Stimulated activated CD8-positive, alpha-beta memory T cell treated with anti-CD3 and anti-CD28 coated beads, Interleukin-15, amount 100 ng/mL, for 24 hours (primary cell): ENCODE measurements around the gene BLTP1.
"Not testable (repeated sequence)": the region's sequence is repeated elsewhere in the genome, so short reads cannot be mapped to it uniquely, and the experiment has no call there.

ENCODE experiments used
- DNase-seq: peaks from one replicate; pipeline ENCODE4 v3.0.0-alpha.2; 2020; ENCODE audit warnings: low read depth

The BLTP1 gene, protein sequence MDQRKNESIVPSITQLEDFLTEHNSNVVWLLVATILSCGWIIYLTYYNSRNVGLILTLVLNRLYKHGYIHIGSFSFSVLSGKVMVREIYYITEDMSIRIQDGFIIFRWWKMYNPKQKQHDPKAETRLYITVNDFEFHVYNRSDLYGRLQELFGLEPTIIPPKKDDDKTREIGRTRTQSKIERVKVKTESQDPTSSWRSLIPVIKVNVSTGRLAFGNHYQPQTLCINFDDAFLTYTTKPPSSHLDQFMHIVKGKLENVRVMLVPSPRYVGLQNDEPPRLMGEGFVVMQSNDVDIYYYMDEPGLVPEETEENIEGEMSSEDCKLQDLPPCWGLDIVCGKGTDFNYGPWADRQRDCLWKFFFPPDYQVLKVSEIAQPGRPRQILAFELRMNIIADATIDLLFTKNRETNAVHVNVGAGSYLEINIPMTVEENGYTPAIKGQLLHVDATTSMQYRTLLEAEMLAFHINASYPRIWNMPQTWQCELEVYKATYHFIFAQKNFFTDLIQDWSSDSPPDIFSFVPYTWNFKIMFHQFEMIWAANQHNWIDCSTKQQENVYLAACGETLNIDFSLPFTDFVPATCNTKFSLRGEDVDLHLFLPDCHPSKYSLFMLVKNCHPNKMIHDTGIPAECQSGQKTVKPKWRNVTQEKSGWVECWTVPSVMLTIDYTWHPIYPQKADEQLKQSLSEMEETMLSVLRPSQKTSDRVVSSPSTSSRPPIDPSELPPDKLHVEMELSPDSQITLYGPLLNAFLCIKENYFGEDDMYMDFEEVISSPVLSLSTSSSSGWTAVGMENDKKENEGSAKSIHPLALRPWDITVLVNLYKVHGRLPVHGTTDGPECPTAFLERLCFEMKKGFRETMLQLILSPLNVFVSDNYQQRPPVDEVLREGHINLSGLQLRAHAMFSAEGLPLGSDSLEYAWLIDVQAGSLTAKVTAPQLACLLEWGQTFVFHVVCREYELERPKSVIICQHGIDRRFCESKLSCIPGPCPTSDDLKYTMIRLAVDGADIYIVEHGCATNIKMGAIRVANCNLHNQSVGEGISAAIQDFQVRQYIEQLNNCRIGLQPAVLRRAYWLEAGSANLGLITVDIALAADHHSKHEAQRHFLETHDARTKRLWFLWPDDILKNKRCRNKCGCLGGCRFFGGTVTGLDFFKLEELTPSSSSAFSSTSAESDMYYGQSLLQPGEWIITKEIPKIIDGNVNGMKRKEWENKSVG (N-terminal part only)

GRCh38 chr4:122151982-122152710, at the start of gene BLTP1:
Gene BLTP1, plus strand, starts transcription at chr4:122152331. Its CDS starts 18,317 bp downstream, at chr4:122170648.
- peak; percentile 76 for DNase-seq

DNA sequence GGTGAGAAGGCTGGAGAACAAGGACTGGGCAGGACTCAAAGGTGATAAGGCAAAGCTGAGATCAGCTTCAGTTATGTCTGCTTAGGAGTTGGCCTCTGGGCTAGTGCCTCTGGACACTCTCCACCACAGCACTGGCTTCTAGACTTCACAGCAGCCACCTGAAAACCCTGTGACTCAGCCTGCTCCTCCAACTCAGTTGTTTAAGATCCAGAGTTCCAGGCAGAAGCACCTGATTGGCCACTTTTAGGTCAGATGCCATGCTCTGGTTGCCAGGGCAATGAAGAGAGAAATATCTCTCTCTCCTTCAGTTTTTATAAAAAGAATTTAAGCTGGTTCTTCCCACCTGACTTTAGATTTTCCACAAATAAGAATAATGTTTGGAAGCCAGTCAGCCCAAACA, 47.9 kb upstream of the BLTP1 start:
- no peak for DNase-seq

- no peak for DNase-seq
These were observed 44.5 kb upstream of the BLTP1 start for GRCh38 chr4:122107680-122108079.

DNA sequence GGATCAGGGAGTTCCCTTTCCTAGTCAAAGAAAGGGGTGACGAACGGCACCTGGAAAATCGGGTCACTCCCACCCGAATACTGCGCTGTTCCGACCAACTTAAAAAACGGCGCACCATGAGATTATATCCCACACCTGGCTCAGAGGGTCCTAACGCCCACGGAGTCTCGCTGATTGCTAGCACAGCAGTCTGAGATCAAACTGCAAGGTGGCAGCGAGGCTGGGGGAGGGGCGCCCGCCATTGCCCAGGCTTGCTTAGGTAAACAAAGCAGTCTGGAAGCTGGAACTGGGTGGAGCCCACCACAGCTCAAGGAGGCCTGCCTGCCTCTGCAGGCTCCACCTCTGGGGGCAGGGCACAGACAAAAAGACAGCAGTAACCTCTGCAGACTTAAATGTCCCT, 41.8 kb upstream of the BLTP1 start:
- DNase-seq = not testable (repeated sequence)

DNA sequence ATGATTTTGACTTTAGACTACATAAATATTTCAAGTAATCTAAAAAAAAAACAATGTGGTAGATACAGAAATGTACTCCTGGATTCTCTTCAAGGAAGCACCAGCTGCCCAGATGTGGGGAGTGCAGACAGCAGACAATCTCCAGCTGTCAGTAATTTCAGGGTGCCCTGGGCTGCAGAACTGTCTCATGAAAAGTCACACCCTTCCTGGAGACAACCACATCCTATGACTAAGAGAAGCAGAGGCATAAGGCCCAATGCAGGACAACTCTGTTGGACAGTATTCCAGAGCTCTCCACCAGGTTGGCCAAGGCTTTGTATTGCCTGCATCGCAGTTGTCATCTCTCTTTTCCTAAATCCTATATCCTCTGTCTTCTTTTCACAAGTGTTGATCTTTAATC, 34.4 kb upstream of the BLTP1 start:
- no peak for DNase-seq

DNA sequence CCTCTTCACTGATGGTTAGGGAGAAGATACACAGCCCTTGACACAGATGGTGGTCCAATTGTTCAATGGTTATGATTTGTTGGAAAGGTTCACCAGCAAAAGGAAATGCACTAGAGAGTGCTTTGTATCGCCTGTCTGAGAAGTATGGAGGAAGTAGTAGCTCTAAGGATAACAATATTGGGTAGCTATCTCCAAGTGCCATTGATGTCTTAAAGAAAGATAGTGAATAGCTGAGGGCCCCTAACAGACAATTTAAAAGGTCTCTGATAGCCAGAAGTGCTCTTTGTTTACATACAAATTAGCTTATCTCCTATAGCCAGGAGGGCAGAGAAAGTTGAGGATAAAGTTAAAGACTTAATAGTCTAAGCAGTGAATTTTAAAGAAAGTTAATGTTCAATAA, 33.9 kb upstream of the BLTP1 start:
- no peak for DNase-seq

DNA sequence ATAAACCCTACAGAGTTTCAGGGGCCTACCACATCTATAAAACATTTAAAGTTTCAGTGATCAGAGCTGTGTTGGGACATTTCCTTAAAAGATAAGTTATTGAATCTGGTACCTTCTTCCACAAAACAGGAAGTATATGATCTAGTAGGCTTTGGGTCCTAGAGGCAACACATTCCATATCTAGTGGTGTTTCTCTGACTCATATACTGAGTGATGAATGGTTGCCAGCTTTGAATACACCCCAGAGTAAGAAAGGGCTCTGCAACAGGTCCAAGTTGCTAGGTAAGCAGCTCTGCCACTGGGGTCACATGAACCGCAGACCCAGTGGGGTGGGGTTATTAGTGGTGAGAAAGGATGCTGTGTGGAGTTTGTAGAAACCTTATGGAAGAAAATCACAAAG, 32.4 kb upstream of the BLTP1 start:
- DNase-seq = no peak

DNA sequence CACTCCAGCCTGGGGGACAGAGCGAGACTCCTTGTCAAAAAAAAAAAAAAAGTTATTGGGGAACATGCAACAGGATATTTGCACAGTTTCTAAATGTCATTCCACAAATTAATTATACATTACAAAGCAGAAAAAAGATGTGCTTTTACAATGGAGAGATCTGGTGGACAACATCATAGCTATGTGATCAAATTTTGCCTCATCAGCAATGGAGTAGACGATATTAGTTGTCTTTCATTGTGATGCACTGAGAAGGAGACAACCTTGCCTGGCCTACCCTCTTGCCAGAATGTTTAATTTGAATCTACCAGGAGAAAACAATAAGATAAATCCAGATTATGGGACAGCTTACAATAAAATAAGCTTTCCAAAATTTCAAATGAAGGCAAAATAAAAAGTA, 30.5 kb upstream of the BLTP1 start:
- DNase-seq = no peak

GRCh38 chr4:122122083-122122482, 30.0 kb upstream of the BLTP1 start:
- no peak for DNase-seq

DNA sequence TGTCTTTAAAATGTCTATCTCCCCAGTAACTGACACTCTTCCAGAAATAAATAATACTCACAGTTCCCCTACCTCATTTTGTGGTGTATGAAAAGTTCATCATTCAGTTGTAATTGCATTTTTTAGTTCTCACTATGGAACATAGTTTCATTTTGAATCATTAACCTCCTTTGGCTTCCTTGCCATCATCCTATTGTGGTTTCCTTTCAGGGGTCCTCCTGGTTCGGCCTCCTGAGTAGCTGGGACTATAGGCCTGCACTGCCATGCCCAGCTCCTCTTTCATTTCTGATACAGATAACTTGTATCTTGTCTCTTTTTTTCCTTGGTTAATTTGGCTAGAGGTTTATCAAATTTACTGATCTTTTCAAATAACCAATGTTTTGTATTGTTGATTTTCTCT, 23.1 kb upstream of the BLTP1 start:
- DNase-seq = no peak

DNA sequence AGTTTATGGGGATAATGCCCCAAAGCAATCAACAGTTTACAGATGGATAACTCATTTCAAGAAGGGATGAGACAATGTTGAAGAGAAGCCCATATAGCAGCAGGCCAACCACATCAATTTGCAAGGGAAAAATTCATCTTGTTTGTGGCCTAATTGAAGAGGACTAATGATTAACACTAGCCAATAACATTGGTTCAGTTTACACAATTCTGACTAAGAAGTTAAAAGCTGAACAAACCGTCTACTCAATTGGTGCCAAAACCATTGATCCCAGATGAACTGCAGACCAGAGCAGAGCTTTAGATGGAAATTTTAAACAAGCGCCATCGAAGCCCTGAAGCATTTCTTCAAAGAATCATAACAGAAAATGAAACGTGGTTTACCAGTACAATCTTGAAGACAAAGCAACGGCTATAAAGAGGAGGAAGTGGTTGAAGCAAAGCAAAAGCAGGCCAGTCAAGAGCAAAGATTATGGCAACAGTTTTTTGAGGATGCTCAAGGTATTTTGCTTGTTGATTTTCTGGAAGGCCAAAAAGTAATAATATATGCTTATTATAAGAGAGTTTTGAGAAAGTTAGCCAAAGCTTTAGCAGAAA, 20.5 kb upstream of the BLTP1 start:
- no peak for DNase-seq

GRCh38 chr4:122132891-122133290, 19.2 kb upstream of the BLTP1 start:
- DNase-seq = no peak

GRCh38 chr4:122139139-122139538, 13.0 kb upstream of the BLTP1 start:
- no peak for DNase-seq

- DNase-seq = no peak
These were observed 11.3 kb upstream of the BLTP1 start for GRCh38 chr4:122140834-122141233.

DNA sequence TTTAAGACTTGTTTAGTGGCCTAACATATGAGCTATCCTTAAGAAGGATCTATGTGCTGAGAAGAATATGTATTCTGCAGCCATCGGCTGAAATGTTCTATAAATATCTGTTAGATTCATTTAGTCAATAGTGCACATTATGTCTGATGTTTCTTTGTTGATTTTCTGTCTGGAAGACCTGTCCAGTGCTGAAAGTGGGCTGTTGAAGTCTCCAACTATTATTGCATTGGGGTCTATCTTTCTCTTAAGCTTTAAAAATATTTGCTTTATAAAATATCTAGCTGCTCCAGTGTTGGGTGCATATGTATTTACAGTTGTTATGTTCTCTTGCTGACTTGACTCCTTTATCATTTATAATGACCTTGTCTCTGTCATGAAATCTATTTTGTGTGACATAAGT, 9.4 kb upstream of the BLTP1 start:
- DNase-seq = no peak

GRCh38 chr4:122146652-122147051, 5.5 kb upstream of the BLTP1 start:
- DNase-seq = no peak

- DNase-seq = no peak
These were observed 1.2 kb upstream of the BLTP1 start for GRCh38 chr4:122150931-122151330.

DNA sequence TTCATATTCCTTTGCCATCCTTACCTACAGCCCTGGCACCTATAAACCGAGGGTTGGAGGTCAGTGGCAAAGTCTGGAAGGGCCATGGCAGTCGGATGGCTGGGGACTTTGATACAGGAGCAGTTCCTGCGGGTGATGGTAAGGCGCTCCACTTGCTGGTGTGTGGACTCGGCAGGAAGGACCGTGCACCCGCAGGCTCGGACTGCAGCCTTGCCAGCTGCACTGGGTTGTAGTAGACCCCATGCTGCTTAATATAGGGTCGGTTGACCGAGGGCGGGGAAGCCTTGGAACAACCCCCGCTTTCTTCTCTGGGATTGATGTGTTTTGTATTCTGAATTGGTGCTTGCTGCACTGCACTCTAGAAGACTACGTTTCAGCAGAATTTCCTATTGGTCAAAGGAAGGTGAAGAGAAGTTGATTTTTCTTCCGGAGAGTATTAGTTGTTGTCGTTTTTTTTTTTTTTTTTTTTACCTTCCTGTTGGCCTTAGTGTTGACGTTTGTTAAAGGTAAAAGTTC, 638 bp downstream of the BLTP1 start:
- peak; percentile 4 for DNase-seq

DNA sequence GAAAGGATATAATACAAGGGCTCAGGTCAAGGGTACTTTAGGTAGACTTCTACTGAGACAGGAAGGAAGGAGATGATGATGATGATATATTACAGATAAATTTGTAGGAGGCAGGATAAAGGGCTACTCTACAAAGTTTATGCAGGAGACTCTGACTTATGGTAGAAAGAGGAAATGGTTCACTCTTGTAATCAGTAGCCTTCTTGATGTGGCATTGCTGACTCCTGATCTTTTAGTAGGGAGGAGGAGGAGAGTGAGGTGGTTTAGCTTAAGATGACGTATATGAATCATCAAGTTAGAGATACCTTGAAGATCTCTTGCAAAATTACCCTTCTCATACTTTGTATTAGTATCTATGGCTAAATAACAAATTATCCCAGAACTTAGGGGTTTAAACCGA, 4.7 kb downstream of the BLTP1 start:
- no peak for DNase-seq

- no peak for DNase-seq
These were observed 11.2 kb downstream of the BLTP1 start for GRCh38 chr4:122163301-122163700.

DNA sequence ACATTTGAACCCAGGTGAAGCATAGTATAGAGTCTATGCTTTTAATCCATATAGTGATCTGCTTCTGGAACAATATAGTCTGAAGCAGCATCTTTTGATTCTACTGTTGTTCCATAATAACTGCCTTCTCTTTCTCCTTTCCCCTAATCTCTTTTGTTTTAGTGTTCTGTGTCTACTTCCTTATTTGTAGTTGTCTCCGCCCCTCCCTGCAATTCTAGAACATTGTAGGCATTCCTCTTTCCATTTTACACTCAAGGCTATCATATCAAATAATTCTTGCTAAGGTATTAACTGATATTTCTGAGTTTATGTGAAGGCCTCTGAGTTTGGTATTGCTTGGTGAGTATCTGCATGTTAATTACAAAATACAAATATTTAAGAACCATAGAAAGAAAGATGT, 11.6 kb downstream of the BLTP1 start:
- DNase-seq = no peak
